Brain microvascular endothelial cell (primary cell): Measurements from ENCODE around the gene DAZAP2.

ENCODE experiments used
- DNase-seq: peaks from one replicate; pipeline ENCODE4 v3.0.0-alpha.2; 2020
- H3K27ac ChIP-seq: fragments of 250-450 bp; sonication (Bioruptor Pico); 2 replicates; pipeline ENCODE4 v1.5.1; 2020; ENCODE audit warnings: mild to moderate bottlenecking, moderate library complexity
- H3K27me3 ChIP-seq: fragments of 250-450 bp; sonication (Bioruptor Pico); replicated peaks from 2 replicates; pipeline ENCODE4 v1.5.1; 2020; ENCODE audit warnings: mild to moderate bottlenecking
- H3K36me3 ChIP-seq: fragments of 250-450 bp; sonication (Bioruptor Pico); replicated peaks from 2 replicates; pipeline ENCODE4 v1.5.1; 2020; ENCODE audit warnings: mild to moderate bottlenecking
- H3K4me3 ChIP-seq: 2 replicates; pipeline ENCODE4 v1.5.1; 2011; ENCODE audit warnings: low read depth, mild to moderate bottlenecking, control low read depth, low read length, moderate library complexity
- in situ Hi-C: cut with HindIII; loops from 2 replicates; pipeline ENCODE4 v1.10.0; 2017; ENCODE audit warnings: low sequenced_read_pairs, low pct_ligation_motif_present
- TF ChIP-seq, protein P1 (sequence below): IDR thresholded peaks from 2 replicates; pipeline ENCODE4 v1.5.1; 2011; ENCODE audit warnings: low read depth, mild to moderate bottlenecking, moderate library complexity, low read length, control low read depth, inconsistent platforms; ENCODE audit errors: missing control alignments

Gene DAZAP2

GRCh38 chr12:51238510-51239334 lies at the start of gene DAZAP2:
DAZAP2 (plus strand) TSS chr12:51238826; CDS start chr12:51238908, 82 bp downstream.
- H3K4me3 ChIP-seq, result peak within 1 kb of the TSS; percentile 100
- no peaks in the 10 kb centered on the region for H3K27me3 ChIP-seq
- DNase-seq, result peak; percentile 93
- H3K27ac ChIP-seq, result peak within 1 kb of the TSS; percentile 99
- TF ChIP-seq, protein P1, sequence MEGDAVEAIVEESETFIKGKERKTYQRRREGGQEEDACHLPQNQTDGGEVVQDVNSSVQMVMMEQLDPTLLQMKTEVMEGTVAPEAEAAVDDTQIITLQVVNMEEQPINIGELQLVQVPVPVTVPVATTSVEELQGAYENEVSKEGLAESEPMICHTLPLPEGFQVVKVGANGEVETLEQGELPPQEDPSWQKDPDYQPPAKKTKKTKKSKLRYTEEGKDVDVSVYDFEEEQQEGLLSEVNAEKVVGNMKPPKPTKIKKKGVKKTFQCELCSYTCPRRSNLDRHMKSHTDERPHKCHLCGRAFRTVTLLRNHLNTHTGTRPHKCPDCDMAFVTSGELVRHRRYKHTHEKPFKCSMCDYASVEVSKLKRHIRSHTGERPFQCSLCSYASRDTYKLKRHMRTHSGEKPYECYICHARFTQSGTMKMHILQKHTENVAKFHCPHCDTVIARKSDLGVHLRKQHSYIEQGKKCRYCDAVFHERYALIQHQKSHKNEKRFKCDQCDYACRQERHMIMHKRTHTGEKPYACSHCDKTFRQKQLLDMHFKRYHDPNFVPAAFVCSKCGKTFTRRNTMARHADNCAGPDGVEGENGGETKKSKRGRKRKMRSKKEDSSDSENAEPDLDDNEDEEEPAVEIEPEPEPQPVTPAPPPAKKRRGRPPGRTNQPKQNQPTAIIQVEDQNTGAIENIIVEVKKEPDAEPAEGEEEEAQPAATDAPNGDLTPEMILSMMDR, result peak; percentile 24
- in situ Hi-C loops, result no loop called here
- H3K36me3 ChIP-seq, result peaks cover 24% of the 10 kb centered on the region

DNA sequence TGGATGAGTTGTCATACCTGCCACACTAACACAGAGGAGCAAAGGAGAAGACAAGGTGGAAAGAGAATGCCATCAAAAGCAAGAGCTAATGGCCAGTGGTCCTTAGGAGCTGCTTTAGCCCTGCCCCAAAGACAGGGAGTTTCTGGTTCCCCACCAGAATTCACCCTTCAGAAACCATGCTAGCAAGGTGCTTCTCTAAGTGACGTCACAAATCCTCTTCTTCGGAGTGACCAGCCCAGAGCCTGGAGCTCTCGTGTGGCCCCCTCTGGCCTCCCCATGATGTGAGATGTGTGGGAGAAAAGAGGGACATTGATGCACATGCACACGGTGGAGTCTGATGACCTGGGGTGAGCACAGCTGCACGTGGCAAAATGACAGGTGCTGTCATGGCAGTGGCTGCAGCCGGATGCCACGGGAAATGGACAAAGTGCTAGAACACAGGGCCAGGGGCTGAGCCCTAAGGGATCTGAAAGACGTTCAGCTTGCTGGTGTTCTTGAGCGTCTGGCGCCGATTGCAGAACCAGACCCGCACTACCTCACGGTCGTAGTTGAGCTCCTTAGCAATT lies 48.8 kb upstream of the DAZAP2 start:
- TF ChIP-seq, protein P1, result no peak
- no peaks in the 10 kb centered on the region for H3K36me3 ChIP-seq
- no peak overlapping the region for H3K27ac ChIP-seq
- no peak for DNase-seq
- in situ Hi-C loops, result no loop called here
- no peak overlapping the region for H3K4me3 ChIP-seq
- no peaks in the 10 kb centered on the region for H3K27me3 ChIP-seq

DNA sequence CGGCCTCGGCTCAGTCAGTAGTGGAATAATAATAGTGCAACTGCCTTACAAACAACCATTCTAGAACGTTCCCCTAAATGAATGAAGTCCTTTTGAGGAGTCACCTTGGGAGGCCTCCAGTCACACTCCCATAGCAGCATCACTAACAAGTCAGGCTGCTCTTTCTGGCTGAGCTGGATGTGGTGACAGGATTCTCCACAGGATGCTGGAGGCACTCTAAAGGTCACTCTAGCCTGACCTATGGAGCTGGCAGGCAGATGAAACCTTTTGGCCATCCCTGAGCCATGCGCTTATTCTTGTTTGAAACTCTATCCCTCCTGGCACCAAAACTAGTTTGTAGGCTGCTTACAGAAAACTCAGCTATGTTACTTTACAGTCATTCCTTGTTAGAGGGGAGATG lies 47.8 kb upstream of the DAZAP2 start:
- in situ Hi-C loops, result no loop called here

DNA sequence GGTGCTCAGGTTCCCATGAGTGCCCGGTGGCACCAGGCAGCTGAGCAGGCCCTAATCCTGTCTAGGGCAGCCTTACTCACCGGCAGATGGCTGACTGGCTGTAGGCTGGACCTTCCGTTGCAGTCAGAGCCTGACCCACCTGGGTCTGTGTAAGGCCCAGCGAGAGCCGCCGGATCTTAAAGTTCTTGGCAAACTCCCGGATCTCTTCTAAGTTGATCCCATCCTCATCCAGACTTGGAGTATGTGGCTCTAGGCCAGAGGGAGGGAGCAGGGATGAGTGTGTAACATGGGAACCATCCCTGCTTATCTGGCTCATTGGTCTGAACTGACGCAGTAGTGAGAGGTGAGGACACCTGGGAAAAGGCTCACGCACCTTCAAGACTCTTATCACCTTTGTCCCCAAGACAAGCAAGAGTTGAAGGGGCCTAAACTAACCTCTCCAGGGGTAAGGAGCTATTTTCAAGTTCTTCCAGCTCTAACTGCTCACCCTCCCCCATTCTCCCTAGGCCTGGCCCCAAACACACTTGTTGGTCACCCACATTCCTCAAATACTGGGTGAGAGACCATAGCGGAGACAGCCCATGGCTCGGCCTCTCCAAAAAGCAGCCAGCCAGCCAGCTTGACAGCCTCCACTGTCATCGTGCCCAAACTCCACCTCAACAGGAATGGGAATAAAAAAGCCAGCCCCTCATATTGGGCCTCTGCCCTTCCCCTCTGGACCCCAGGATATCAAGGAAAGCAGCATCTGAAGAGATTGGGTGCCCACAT lies 46.9 kb upstream of the DAZAP2 start:
- in situ Hi-C loops, result no loop called here
- no peaks in the 10 kb centered on the region for H3K36me3 ChIP-seq
- TF ChIP-seq, protein P1, result no peak
- H3K27me3 ChIP-seq, result no peaks in the 10 kb centered on the region
- no peak for DNase-seq
- H3K27ac ChIP-seq, result no peak overlapping the region
- no peak overlapping the region for H3K4me3 ChIP-seq

More for the DNA sequence above, 47.8 kb upstream of the DAZAP2 start:
- DNase-seq, result no peak
- Histone ChIP-seq H3K27me3 (no peaks in the 10 kb centered on the region), H3K36me3 (no peaks in the 10 kb centered on the region), H3K4me3 (no peak overlapping the region), H3K27ac (no peak overlapping the region)
- TF ChIP-seq, protein P1, result no peak

- no peak for DNase-seq
- Histone ChIP-seq H3K27ac (no peak overlapping the region), H3K4me3 (no peak overlapping the region), H3K27me3 (no peaks in the 10 kb centered on the region), H3K36me3 (no peaks in the 10 kb centered on the region)
- in situ Hi-C loops, result no loop called here
- TF ChIP-seq, protein P1, result no peak
These were observed 46.3 kb upstream of the DAZAP2 start for GRCh38 chr12:51192284-51192671.
